WTC11 (cell line): Measurements from ENCODE around the gene TLE7. TPM values are rescaled to one million over a fixed set of nuclear protein-coding genes. Genes with fewer than 3 reads are reported as not detected.

ENCODE experiments used
- ATAC-seq: fragments of 200-7000 bp; cut with Tn5 transposase; 2 replicates; pipeline ENCODE4 v1.10.0; 2021; ENCODE audit warnings: mild to moderate bottlenecking, moderate library complexity
- CTCF ChIA-PET: fragments of 300-600 bp; sonication (Branson Sonifier 250); formaldehyde crosslinking; loops from one replicate; lab custom pipeline; 2021; ENCODE audit warnings: antibody characterized with exemption; lab: Charles Lee
- POLR2A ChIA-PET: fragments of 350-600 bp; sonication (Branson Sonifier 250); formaldehyde crosslinking; loops from one replicate; lab custom pipeline; 2021; ENCODE audit warnings: antibody characterized with exemption; lab: Charles Lee
- DNase-seq: peaks from one replicate; pipeline ENCODE4 v3.0.0; 2021; ENCODE audit warnings: low spot score
- H3K27ac Mint-ChIP-seq: 2 replicates; pipeline ENCODE4 v1.8.0; 2021; ENCODE audit warnings: mixed read lengths
- H3K27me3 Mint-ChIP-seq: 2 replicates; pipeline ENCODE4 v1.8.0; 2021; ENCODE audit warnings: low read depth, mild to moderate bottlenecking, moderate library complexity, mixed read lengths
- H3K36me3 Mint-ChIP-seq: 2 replicates; pipeline ENCODE4 v1.8.0; 2021; ENCODE audit warnings: mixed read lengths
- H3K4me1 Mint-ChIP-seq: 2 replicates; pipeline ENCODE4 v1.8.0; 2022; ENCODE audit warnings: mixed read lengths
- H3K4me3 Mint-ChIP-seq: 2 replicates; pipeline ENCODE4 v1.8.0; 2021; ENCODE audit warnings: mild to moderate bottlenecking, moderate library complexity, mixed read lengths
- H3K9me3 Mint-ChIP-seq: 2 replicates; pipeline ENCODE4 v1.8.0; 2021; ENCODE audit warnings: mixed read lengths
- CTCF ChIP-seq: fragments of 200-600 bp; IDR thresholded peaks from 2 replicates; pipeline ENCODE4 v1.8.0; 2022; ENCODE audit warnings: antibody characterized with exemption
- E2F5 ChIP-seq: sonication (generic); formaldehyde crosslinking; IDR thresholded peaks from 2 replicates; pipeline ENCODE4 v1.8.1; 2022; ENCODE audit warnings: mild to moderate bottlenecking, moderate library complexity, missing genetic modification reagents
- EMX1 ChIP-seq: fragments of 250-450 bp; sonication (Bioruptor Pico); IDR thresholded peaks from 2 replicates; pipeline ENCODE4 v1.8.0; 2021; ENCODE audit warnings: mild to moderate bottlenecking
- ETV6 ChIP-seq: sonication (generic); formaldehyde crosslinking; IDR thresholded peaks from 2 replicates; pipeline ENCODE4 v1.8.1; 2022; ENCODE audit warnings: mild to moderate bottlenecking, missing genetic modification reagents
- FOXJ3 ChIP-seq: sonication (generic); formaldehyde crosslinking; IDR thresholded peaks from 2 replicates; pipeline ENCODE4 v1.9.0; 2021; ENCODE audit warnings: missing genetic modification reagents, mild to moderate bottlenecking, borderline replicate concordance
- FOXP1 ChIP-seq: sonication (generic); formaldehyde crosslinking; IDR thresholded peaks from 2 replicates; pipeline ENCODE4 v1.8.0; 2022; ENCODE audit warnings: missing genetic modification reagents, mild to moderate bottlenecking, moderate library complexity, borderline replicate concordance
- GTF2I ChIP-seq: fragments of 250-450 bp; sonication (Bioruptor Pico); conservative IDR thresholded peaks from 2 replicates; pipeline ENCODE4 v1.4.0; 2021; ENCODE audit warnings: mild to moderate bottlenecking
- JUN ChIP-seq: sonication (generic); formaldehyde crosslinking; IDR thresholded peaks from 2 replicates; pipeline ENCODE4 v1.8.0; 2023; ENCODE audit warnings: mild to moderate bottlenecking, missing genetic modification reagents
- MXD4 ChIP-seq: fragments of 250-450 bp; sonication (Bioruptor Pico); IDR thresholded peaks from 2 replicates; pipeline ENCODE4 v1.8.0; 2021; ENCODE audit warnings: mild to moderate bottlenecking, moderate library complexity, borderline replicate concordance
- NFATC4 ChIP-seq: fragments of 250-450 bp; sonication (Bioruptor Pico); IDR thresholded peaks from 2 replicates; pipeline ENCODE4 v1.9.0; 2021; ENCODE audit warnings: mild to moderate bottlenecking
- NFYB ChIP-seq: sonication (generic); formaldehyde crosslinking; conservative IDR thresholded peaks from 2 replicates; pipeline ENCODE4 v1.8.0; 2022; ENCODE audit warnings: low read depth, missing genetic modification reagents
- SOX15 ChIP-seq: fragments of 250-450 bp; sonication (Bioruptor Pico); IDR thresholded peaks from 2 replicates; pipeline ENCODE4 v1.9.0; 2021; ENCODE audit warnings: mild to moderate bottlenecking
- TEAD4 ChIP-seq: sonication (generic); formaldehyde crosslinking; IDR thresholded peaks from 2 replicates; pipeline ENCODE4 v1.8.0; 2022; ENCODE audit warnings: mild to moderate bottlenecking, missing genetic modification reagents
- ZMAT4 ChIP-seq: fragments of 250-450 bp; sonication (Bioruptor Pico); IDR thresholded peaks from 2 replicates; pipeline ENCODE4 v1.9.0; 2021; ENCODE audit warnings: mild to moderate bottlenecking
- ZNF121 ChIP-seq: sonication (generic); formaldehyde crosslinking; IDR thresholded peaks from 2 replicates; pipeline ENCODE4 v1.8.0; 2023; ENCODE audit warnings: missing genetic modification reagents
- ZNF219 ChIP-seq: sonication (generic); formaldehyde crosslinking; IDR thresholded peaks from 2 replicates; pipeline ENCODE4 v1.8.0; 2023; ENCODE audit warnings: missing genetic modification reagents, mild to moderate bottlenecking, borderline replicate concordance
- ZNF532 ChIP-seq: fragments of 250-450 bp; sonication (Bioruptor Pico); IDR thresholded peaks from 2 replicates; pipeline ENCODE4 v1.9.0; 2021; ENCODE audit warnings: mild to moderate bottlenecking, borderline replicate concordance
- ZSCAN18 ChIP-seq: fragments of 250-450 bp; sonication (Bioruptor Pico); IDR thresholded peaks from 2 replicates; pipeline ENCODE4 v2.1.2; 2022; ENCODE audit warnings: mild to moderate bottlenecking, moderate library complexity
- total RNA-seq: library from RNA; stranded (reverse); gene quantifications from 3 replicates; pipeline ENCODE4 v1.2.3, GENCODE V29; 2021

The TLE7 gene
- total RNA-seq, 1 experiment from 2014 or later, result 0.55 TPM

- no peak for TF ChIP-seq TEAD4 (CRISPR knock-in tag)
- TF ChIP-seq EMX1 (CRISPR knock-in tag), result no peak
- no peak for TF ChIP-seq MXD4 (CRISPR knock-in tag)
- no peak for TF ChIP-seq ZSCAN18 (CRISPR knock-in tag)
- TF ChIP-seq FOXP1 (CRISPR knock-in tag), result no peak
- no peak for TF ChIP-seq ZMAT4 (CRISPR knock-in tag)
- TF ChIP-seq NFYB (CRISPR knock-in tag), result no peak
- no peak for TF ChIP-seq ETV6 (CRISPR knock-in tag)
- TF ChIP-seq E2F5 (CRISPR knock-in tag), result 0 out of 2 replicates have a peak, but pooled peaks have one; percentile 27
- TF ChIP-seq GTF2I (CRISPR knock-in tag), result no peak
- no peak for TF ChIP-seq ZNF219 (CRISPR knock-in tag)
Measured at GRCh38 chr16:71441348-71442050, 355 bp downstream of the TLE7 start (continued).

- H3K4me1 Mint-ChIP-seq, result peaks cover 7% of the 10 kb centered on the region; the same call in 1 of the 2 replicates
- ATAC-seq (peak; percentile 72), DNase-seq (peak; percentile 77)
- peaks cover 21% of the 10 kb centered on the region for H3K9me3 Mint-ChIP-seq
- H3K27ac Mint-ChIP-seq, result no peak overlapping the region
- no peak overlapping the region; the same call in 1 of the 2 replicates for H3K4me3 Mint-ChIP-seq
- H3K27me3 Mint-ChIP-seq, result peaks cover 15% of the 10 kb centered on the region
- TF ChIP-seq SOX15 (CRISPR knock-in tag) (no peak), ZNF121 (0 out of 2 replicates have a peak, but pooled peaks have one; percentile 21), CTCF (peak; percentile 57), FOXJ3 (CRISPR knock-in tag) (no peak)
- TF ChIP-seq, all 79 proteins: peak for 2
- ChIA-PET POLR2A (no interaction called here), CTCF (interaction anchor here (0.6 to 1.8 kb wide), 6 partner anchors 11 to 113 kb away, joined by 3 to 12 read pairs (median 5); no protein-coding TSS in a partner anchor)
- no peaks in the 10 kb centered on the region for H3K36me3 Mint-ChIP-seq
Measured at GRCh38 chr16:71440669-71441347, 1.0 kb downstream of the TLE7 start.

GRCh38 chr16:71439523-71439922 lies 2.3 kb downstream of the TLE7 start:
- Mint-ChIP-seq H3K4me1 (peaks cover 7% of the 10 kb centered on the region; the same call in 1 of the 2 replicates), H3K27me3 (peaks cover 12% of the 10 kb centered on the region), H3K27ac (no peak overlapping the region), H3K4me3 (no peak overlapping the region), H3K9me3 (peaks cover 9% of the 10 kb centered on the region), H3K36me3 (no peaks in the 10 kb centered on the region)
- no peak for ATAC-seq
- TF ChIP-seq FOXJ3 (CRISPR knock-in tag) (no peak), ZNF532 (CRISPR knock-in tag) (no peak), NFATC4 (no peak), JUN (no peak)
- ChIA-PET CTCF (interaction anchor here (0.9 to 1.8 kb wide), 5 partner anchors 10 to 171 kb away, joined by 3 to 12 read pairs (median 5); no protein-coding TSS in a partner anchor), POLR2A (no interaction called here)
- no peak for DNase-seq
